Fibroblast of villous mesenchyme (primary cell): ENCODE data around the gene DGKG. TPM values are rescaled to one million over a fixed set of nuclear protein-coding genes. Genes with fewer than 3 reads are reported as not detected.
A peak's percentile ranks its signal among the peaks of the same experiment; 100 is the strongest.

Experiments
- DNase-seq: peaks from one replicate; pipeline ENCODE4 v3.0.0-alpha.2; 2010; ENCODE audit warnings: low read depth
- H3K4me3 ChIP-seq: 2 replicates; pipeline ENCODE4 v1.5.1; 2011; ENCODE audit warnings: low read depth, mild to moderate bottlenecking, low read length
- CTCF ChIP-seq: IDR thresholded peaks from 2 replicates; pipeline ENCODE4 v1.5.1; 2012; ENCODE audit warnings: low read depth, mild to moderate bottlenecking, low read length; ENCODE audit not compliant: insufficient read depth
- total RNA-seq: library from RNA; depleted of rRNA; stranded (reverse); fragments of >200 nt; gene quantifications from 2 replicates; pipeline ENCODE4 v1.2.3, GENCODE V29; 2012

The DGKG gene
- total RNA-seq, 1 donor, result under 0.01 TPM

GRCh38 chr3:186167646-186168395, 194.2 kb downstream of the DGKG start:
- DNase-seq, result no peak
- TF ChIP-seq CTCF, result no peak
- no peak overlapping the region for H3K4me3 ChIP-seq

- no peak for TF ChIP-seq CTCF
- no peak for DNase-seq
- no peak overlapping the region for H3K4me3 ChIP-seq
Observed at GRCh38 chr3:186166491-186167288, 195.3 kb downstream of the DGKG start.

GRCh38 chr3:186166036-186166435, 196.0 kb downstream of the DGKG start:
- DNase-seq, result peak; percentile 33
- TF ChIP-seq CTCF, result no peak
- H3K4me3 ChIP-seq, result no peak overlapping the region

GRCh38 chr3:186165331-186165730, 196.7 kb downstream of the DGKG start:
- DNase-seq, result no peak
- no peak for TF ChIP-seq CTCF
- H3K4me3 ChIP-seq, result no peak overlapping the region

GRCh38 chr3:186164696-186165095, 197.3 kb downstream of the DGKG start:
- no peak for DNase-seq
- H3K4me3 ChIP-seq, result no peak overlapping the region
- TF ChIP-seq CTCF, result no peak

- peak; percentile 20 for DNase-seq
- H3K4me3 ChIP-seq, result no peak overlapping the region
- no peak for TF ChIP-seq CTCF
Observed at GRCh38 chr3:186162221-186162620, 199.8 kb downstream of the DGKG start.
